AG09309 (cell line): ENCODE results near the gene PHF2.

ENCODE experiments used
- DNase-seq: peaks from one replicate; pipeline ENCODE4 v3.0.0-alpha.2; 2010; ENCODE audit warnings: low read depth
- H3K4me3 ChIP-seq: 2 replicates; pipeline ENCODE4 v1.5.1; 2011; ENCODE audit warnings: mild to moderate bottlenecking, low read depth, low read length, moderate library complexity; ENCODE audit not compliant: control insufficient read depth
- CTCF ChIP-seq: IDR thresholded peaks from 2 replicates; pipeline ENCODE4 v1.5.1; 2011; ENCODE audit warnings: mild to moderate bottlenecking, low read depth, low read length, inconsistent platforms; ENCODE audit not compliant: insufficient read depth, control insufficient read depth; ENCODE audit errors: missing control alignments

PHF2 gene

GRCh38 chr9:93613791-93614190, 37.4 kb downstream of the PHF2 start:
- TF ChIP-seq CTCF: no peak
- no peak for DNase-seq
- no peak overlapping the region for H3K4me3 ChIP-seq

GRCh38 chr9:93614830-93615468, 38.6 kb downstream of the PHF2 start:
- no peak for DNase-seq
- no peak overlapping the region for H3K4me3 ChIP-seq
- TF ChIP-seq CTCF: no peak

GRCh38 chr9:93616044-93616443, 39.7 kb downstream of the PHF2 start:
- TF ChIP-seq CTCF: no peak
- DNase-seq: no peak
- H3K4me3 ChIP-seq: no peak overlapping the region

GRCh38 chr9:93617273-93617672, 40.9 kb downstream of the PHF2 start:
- no peak for TF ChIP-seq CTCF
- H3K4me3 ChIP-seq: no peak overlapping the region
- DNase-seq: no peak

- TF ChIP-seq CTCF: no peak
- DNase-seq: no peak
- H3K4me3 ChIP-seq: no peak overlapping the region
These were observed 42.9 kb downstream of the PHF2 start for GRCh38 chr9:93619272-93619775.

- no peak for DNase-seq
- no peak for TF ChIP-seq CTCF
- H3K4me3 ChIP-seq: no peak overlapping the region
These were observed 43.7 kb downstream of the PHF2 start for GRCh38 chr9:93620041-93620506.
